Lower lobe of right lung (tissue), 2 donors: ENCODE measurements around the gene ODR4. TPM values are rescaled to one million over a fixed set of nuclear protein-coding genes. Genes with fewer than 3 reads are reported as not detected.
"Not testable (repeated sequence)": the region's sequence is repeated elsewhere in the genome, so short reads cannot be mapped to it uniquely, and the experiment has no call there.

Source experiments
- ATAC-seq, 2 donors: fragments of 200-7000 bp; cut with Tn5 transposase; one replicate each; pipeline ENCODE4 v1.9.1; 2020 to 2022; ENCODE audit warnings: mild to moderate bottlenecking in 2 of 2, moderate library complexity in 2 of 2
- DNase-seq: peaks from one replicate; pipeline ENCODE4 v3.0.0-alpha.2; 2020
- H3K27ac ChIP-seq: fragments of 200-600 bp; one replicate; pipeline ENCODE4 v1.8.0; 2022
- H3K27me3 ChIP-seq: fragments of 200-600 bp; one replicate; pipeline ENCODE4 v1.8.0; 2022; ENCODE audit warnings: low read depth
- H3K36me3 ChIP-seq: fragments of 200-600 bp; one replicate; pipeline ENCODE4 v1.8.0; 2022; ENCODE audit warnings: mild to moderate bottlenecking
- H3K4me1 ChIP-seq: fragments of 200-600 bp; one replicate; pipeline ENCODE4 v1.8.0; 2022
- H3K4me3 ChIP-seq: fragments of 200-600 bp; one replicate; pipeline ENCODE4 v1.8.0; 2022; ENCODE audit warnings: mild to moderate bottlenecking
- H3K9me3 ChIP-seq: fragments of 200-600 bp; one replicate; pipeline ENCODE4 v1.8.0; 2022
- intact Hi-C: fragments of 100-400 bp; cut with DNase I; formaldehyde crosslinking; loops from one replicate; pipeline ENCODE4 v1.11.0; 2022
- total RNA-seq: library from RNA; stranded (reverse); fragmentation: NEBNext Ultra II Directional; extraction: Animal tissue kit (Norgen Biotek cat#: 25700); gene quantifications from one replicate; pipeline ENCODE4 v1.2.1, GENCODE V29; 2021
- TF ChIP-seq, protein P1 (sequence below): fragments of 200-600 bp; IDR thresholded peaks from one replicate; pipeline ENCODE4 v1.8.0; 2022; ENCODE audit warnings: antibody characterized with exemption, mild to moderate bottlenecking
- donor health status: DM: no; HTN: yes; CAD: no; lungs with severe emphysema.

ODR4 gene
- total RNA-seq, 1 donor from 2014 or later, result 20.6 TPM

DNA sequence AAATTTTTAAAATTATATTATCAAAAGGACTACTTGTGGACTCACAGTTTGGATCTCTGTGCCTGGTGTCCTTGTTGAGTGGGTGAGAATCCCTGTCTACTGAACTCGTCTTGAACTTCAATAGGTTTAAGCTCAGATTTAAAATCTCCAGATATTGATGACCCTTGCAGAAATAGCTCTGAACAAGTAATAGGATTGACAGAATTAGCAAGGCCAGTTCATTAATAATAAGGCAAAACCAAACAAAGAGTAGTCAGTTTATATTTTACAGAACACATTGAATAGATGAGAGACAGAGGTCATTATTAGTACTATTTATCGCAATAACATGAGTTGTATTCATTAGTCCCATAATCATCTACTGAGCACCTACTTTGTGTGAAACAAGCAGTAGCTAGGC lies 85.4 kb downstream of the ODR4 start, which contains the start of gene PDC:
PDC (minus strand) TSS at position 101 of the 400 bp plus-strand sequence. CDS start 11,655 bp downstream, outside the sequence.
- intact Hi-C loops, result no loop called here
- no peaks in the 10 kb centered on the region for H3K27me3 ChIP-seq
- H3K9me3 ChIP-seq, result no peaks in the 10 kb centered on the region
- H3K4me1 ChIP-seq, result no peaks in the 10 kb centered on the region
- no peak within 1 kb of the TSS for H3K4me3 ChIP-seq
- no peak for DNase-seq
- no peaks in the 10 kb centered on the region for H3K36me3 ChIP-seq
- no peak for ATAC-seq
- TF ChIP-seq, protein P1, sequence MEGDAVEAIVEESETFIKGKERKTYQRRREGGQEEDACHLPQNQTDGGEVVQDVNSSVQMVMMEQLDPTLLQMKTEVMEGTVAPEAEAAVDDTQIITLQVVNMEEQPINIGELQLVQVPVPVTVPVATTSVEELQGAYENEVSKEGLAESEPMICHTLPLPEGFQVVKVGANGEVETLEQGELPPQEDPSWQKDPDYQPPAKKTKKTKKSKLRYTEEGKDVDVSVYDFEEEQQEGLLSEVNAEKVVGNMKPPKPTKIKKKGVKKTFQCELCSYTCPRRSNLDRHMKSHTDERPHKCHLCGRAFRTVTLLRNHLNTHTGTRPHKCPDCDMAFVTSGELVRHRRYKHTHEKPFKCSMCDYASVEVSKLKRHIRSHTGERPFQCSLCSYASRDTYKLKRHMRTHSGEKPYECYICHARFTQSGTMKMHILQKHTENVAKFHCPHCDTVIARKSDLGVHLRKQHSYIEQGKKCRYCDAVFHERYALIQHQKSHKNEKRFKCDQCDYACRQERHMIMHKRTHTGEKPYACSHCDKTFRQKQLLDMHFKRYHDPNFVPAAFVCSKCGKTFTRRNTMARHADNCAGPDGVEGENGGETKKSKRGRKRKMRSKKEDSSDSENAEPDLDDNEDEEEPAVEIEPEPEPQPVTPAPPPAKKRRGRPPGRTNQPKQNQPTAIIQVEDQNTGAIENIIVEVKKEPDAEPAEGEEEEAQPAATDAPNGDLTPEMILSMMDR, result no peak
- no peak within 1 kb of the TSS for H3K27ac ChIP-seq

GRCh38 chr1:186463511-186463910 lies 87.9 kb downstream of the ODR4 start:
- TF ChIP-seq, protein P1, result no peak
- H3K4me3 ChIP-seq, result no peak overlapping the region
- DNase-seq (no peak), ATAC-seq (no peak)
- H3K27me3 ChIP-seq, result no peaks in the 10 kb centered on the region
- H3K27ac ChIP-seq, result no peak overlapping the region
- intact Hi-C loops, result no loop called here
- H3K36me3 ChIP-seq, result no peaks in the 10 kb centered on the region
- no peaks in the 10 kb centered on the region for H3K4me1 ChIP-seq
- no peaks in the 10 kb centered on the region for H3K9me3 ChIP-seq

DNA sequence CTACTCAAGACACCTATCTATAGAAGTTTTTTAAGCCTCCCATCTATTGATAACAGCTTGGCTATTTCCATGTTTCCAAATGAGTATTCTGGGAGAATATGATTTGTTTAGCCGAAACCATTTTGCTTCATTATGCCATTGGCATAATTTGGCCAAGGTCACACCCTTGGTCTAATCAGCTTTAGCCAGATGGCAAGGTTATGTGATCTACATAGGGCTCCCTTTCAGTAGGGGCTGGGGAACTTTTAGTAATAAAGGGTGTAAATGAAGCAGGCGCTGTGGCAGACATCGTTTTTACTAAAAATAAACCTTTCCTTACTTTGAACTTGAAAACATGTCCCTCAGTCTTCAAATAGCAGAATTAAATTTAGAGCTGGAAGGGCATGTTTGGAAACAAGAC lies 88.3 kb downstream of the ODR4 start:
- ATAC-seq, result no peak
- DNase-seq, result no peak
- no peaks in the 10 kb centered on the region for H3K4me1 ChIP-seq
- no peak overlapping the region for H3K27ac ChIP-seq
- H3K36me3 ChIP-seq, result no peaks in the 10 kb centered on the region
- TF ChIP-seq, protein P1, result no peak
- H3K4me3 ChIP-seq, result no peak overlapping the region
- no peaks in the 10 kb centered on the region for H3K27me3 ChIP-seq
- intact Hi-C loops, result no loop called here
- no peaks in the 10 kb centered on the region for H3K9me3 ChIP-seq

DNA sequence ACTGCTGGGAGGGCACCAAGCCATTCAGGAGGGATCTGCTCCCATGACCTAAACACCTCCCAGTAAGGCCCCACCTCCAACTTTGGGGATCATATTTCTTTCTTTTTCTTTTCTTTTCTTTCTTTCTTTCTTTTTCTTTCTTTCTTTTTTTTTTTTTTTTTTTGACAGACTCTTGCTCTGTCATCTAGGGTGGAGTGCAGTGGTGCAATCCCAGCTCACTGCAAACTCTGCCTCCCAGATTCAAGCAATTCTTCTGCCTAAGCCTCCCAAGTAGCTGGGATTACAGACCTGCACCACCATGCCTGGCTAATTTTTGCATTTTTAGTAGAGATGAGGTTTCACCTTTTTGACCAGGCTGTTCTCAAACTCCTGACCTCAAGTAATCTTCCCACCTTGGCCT lies 89.9 kb downstream of the ODR4 start:
- ATAC-seq, DNase-seq, H3K27me3 ChIP-seq, H3K9me3 ChIP-seq, intact Hi-C loops, H3K4me3 ChIP-seq, H3K27ac ChIP-seq, H3K4me1 ChIP-seq, H3K36me3 ChIP-seq: not testable (repeated sequence)

DNA sequence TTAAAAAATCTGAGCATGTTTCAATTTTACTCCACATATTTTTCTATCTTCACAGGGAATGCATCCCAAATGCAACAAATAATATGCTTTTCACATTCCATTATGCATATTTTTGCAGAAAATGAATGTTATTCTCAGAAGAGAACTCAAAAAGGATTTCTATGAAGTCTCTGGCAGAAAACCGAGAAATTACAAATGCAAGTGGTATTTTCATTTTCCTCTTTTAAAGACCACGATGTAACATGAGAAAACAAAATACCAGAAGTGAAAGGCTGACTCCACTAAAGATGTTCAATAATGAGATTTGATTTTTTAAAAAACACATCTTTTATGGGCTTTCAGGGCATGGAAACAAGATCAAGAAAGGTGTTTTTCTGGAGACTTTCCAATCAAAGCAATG lies 90.3 kb downstream of the ODR4 start:
- no peak for ATAC-seq
- H3K27ac ChIP-seq, result no peak overlapping the region
- no peaks in the 10 kb centered on the region for H3K4me1 ChIP-seq
- intact Hi-C loops, result no loop called here
- no peaks in the 10 kb centered on the region for H3K9me3 ChIP-seq
- H3K4me3 ChIP-seq, result no peak overlapping the region
- H3K27me3 ChIP-seq, result no peaks in the 10 kb centered on the region
- DNase-seq, result no peak
- TF ChIP-seq, protein P1, result no peak
- no peaks in the 10 kb centered on the region for H3K36me3 ChIP-seq

Other genes with a start within 250 kb of the ODR4 start
- 5.6 TPM for gene PRG4, start 79.6 kb upstream of the ODR4 start, total RNA-seq
- gene TPR, start 585 bp upstream of the ODR4 start, total RNA-seq, result 79.2 TPM
- not detected for gene PDC, start 85.3 kb downstream of the ODR4 start, total RNA-seq